Choroid plexus epithelial cell (primary cell): ENCODE data around the gene SMAP1.
"Not testable (repeated sequence)": the region's sequence is repeated elsewhere in the genome, so short reads cannot be mapped to it uniquely, and the experiment has no call there.

Experiments used
- DNase-seq: peaks from one replicate; pipeline ENCODE4 v3.0.0-alpha.2; 2010; ENCODE audit warnings: low read depth
- H3K4me3 ChIP-seq: 2 replicates; pipeline ENCODE4 v1.5.1; 2011; ENCODE audit warnings: low read depth, mild to moderate bottlenecking, control low read depth, low read length, moderate library complexity
- CTCF ChIP-seq: conservative IDR thresholded peaks from 2 replicates; pipeline ENCODE4 v1.5.1; 2011; ENCODE audit warnings: low read depth, mild to moderate bottlenecking, control low read depth, inconsistent platforms, low read length, moderate library complexity

SMAP1 gene

DNA sequence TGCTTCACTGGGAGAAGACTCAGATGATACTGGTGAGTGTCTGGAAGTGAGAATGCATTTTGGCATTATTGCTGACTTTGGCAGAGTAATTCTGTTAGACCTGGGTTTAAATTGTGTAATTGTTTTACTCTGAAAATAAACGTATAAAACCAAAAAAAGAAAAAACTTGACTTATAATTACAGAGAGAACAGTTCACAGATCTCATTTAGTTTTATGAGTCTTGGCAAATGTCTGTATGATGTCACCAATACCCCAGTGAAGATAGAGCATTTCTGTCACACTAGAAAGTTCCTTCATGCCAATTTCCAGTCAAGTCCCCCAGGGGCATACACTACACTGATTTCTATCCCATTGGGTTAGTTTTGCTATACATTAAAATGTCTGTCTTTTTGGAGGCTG is 67.3 kb downstream of the SMAP1 start:
- H3K4me3 ChIP-seq, result no peak overlapping the region
- TF ChIP-seq CTCF, result no peak
- no peak for DNase-seq

GRCh38 chr6:70735513-70735912 is 67.8 kb downstream of the SMAP1 start:
- no peak for TF ChIP-seq CTCF
- DNase-seq, result no peak
- no peak overlapping the region for H3K4me3 ChIP-seq

GRCh38 chr6:70738028-70738427 is 70.3 kb downstream of the SMAP1 start:
- H3K4me3 ChIP-seq, result no peak overlapping the region
- DNase-seq, result peak; percentile 4
- no peak for TF ChIP-seq CTCF

DNA sequence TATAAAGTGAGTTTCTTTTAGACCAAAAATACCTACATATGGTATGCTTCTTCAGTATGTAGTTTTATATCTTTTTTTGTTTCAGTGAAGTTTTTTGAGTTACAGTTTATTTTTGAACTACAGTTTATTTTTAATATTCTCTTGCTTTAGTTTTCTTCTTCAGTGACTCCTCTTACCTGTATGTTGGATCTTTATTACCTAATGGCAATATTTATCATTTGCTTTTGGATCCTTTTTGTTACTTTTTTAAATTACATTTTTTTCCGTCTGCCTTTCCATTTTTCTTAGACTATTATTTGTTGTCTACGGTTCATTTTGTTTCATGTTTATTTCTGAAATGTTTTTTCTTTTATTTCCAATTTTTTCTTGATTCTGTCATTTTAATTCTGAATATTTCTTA is 71.9 kb downstream of the SMAP1 start:
- no peak for DNase-seq
- TF ChIP-seq CTCF, result no peak
- H3K4me3 ChIP-seq, result no peak overlapping the region

- not testable (repeated sequence) for H3K4me3 ChIP-seq, DNase-seq
Observed at GRCh38 chr6:70740746-70741145, 73.1 kb downstream of the SMAP1 start.

GRCh38 chr6:70742462-70742861 is 74.8 kb downstream of the SMAP1 start:
- not testable (repeated sequence) for H3K4me3 ChIP-seq, DNase-seq

GRCh38 chr6:70753870-70754380 is 86.2 kb downstream of the SMAP1 start:
- no peak for DNase-seq
- TF ChIP-seq CTCF, result no peak

DNA sequence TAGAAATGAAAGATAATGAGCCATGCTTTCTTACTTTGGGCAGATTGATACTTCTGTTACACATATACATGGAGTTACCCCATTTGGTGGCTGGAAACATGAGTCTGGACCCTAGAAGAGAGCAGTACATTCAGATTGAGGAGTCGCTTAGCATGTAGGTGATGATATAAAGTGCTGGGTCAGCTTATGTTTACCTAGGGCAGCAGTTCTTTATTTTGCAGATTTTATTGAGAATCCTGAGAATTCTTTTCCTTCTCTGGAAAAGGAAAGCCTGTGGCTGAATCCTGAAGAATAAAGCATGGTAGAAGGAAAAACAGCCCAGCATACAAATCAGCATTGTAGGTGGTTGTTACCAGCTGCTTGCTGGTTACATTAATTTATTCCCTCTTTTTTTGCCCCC is 91.2 kb downstream of the SMAP1 start:
- no peak for DNase-seq
- H3K4me3 ChIP-seq, result no peak overlapping the region
- TF ChIP-seq CTCF, result no peak

More at GRCh38 chr6:70753870-70754380, 86.2 kb downstream of the SMAP1 start:
- no peak overlapping the region for H3K4me3 ChIP-seq
